M059J (cell line): Measurements from ENCODE around the gene CD248. TPM values are rescaled to one million over a fixed set of nuclear protein-coding genes. Genes with fewer than 3 reads are reported as not detected.
"Not testable (repeated sequence)": the region's sequence is repeated elsewhere in the genome, so short reads cannot be mapped to it uniquely, and the experiment has no call there.

ENCODE experiments used
- DNase-seq: peaks from one replicate; pipeline ENCODE4 v3.0.0-alpha.2; 2012; ENCODE audit warnings: low read depth
- total RNA-seq: library from RNA; depleted of rRNA; stranded (reverse); fragments of >200 nt; shearing (Covaris generic); gene quantifications from 2 replicates; pipeline ENCODE4 v1.2.3, GENCODE V29; 2014

The CD248 gene
- total RNA-seq, 1 experiment from 2014 or later = not detected

DNA sequence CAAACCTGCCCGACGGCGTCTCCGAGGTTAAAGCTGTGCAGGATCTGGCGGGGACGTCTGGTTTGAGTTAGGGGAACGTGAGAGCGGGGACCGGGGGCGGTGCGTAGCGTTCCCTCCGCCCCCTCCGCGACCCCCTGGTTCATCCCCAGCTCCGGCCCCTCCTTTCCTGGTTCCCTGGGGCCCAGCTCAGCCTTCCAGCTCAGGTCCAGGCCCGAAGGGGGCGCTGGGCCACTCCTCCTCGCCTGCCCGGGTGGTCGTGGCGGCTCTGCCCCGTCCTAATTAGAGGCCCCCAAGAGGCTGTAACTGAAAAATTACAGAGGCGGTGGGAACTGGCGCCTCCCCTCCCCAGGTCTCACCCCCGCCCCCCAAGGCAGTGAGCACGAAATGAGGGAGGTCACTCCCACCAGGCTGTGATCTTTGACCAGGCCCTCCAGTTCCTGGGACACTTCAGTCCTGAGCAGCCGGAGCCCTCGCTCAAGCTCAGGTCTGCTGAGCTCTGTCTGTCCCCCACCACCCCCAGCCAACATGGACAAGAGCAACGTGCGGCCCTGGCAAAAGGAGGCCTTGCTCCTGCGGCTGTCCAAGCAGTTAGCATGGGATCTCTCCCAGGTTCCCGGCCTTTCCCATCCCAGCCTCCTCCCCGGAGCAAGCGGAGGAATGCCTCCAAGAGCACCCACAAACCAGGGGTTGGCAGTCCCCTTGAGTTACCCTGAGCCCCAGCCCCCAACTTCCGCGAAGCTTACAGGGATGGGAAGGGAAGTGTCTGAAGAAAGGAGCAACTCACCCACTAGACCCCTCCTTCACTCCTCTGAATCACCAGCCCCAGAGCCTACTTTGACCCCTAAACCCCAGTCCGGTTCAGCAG, 3.3 kb downstream of the CD248 start:
- DNase-seq = no peak

DNA sequence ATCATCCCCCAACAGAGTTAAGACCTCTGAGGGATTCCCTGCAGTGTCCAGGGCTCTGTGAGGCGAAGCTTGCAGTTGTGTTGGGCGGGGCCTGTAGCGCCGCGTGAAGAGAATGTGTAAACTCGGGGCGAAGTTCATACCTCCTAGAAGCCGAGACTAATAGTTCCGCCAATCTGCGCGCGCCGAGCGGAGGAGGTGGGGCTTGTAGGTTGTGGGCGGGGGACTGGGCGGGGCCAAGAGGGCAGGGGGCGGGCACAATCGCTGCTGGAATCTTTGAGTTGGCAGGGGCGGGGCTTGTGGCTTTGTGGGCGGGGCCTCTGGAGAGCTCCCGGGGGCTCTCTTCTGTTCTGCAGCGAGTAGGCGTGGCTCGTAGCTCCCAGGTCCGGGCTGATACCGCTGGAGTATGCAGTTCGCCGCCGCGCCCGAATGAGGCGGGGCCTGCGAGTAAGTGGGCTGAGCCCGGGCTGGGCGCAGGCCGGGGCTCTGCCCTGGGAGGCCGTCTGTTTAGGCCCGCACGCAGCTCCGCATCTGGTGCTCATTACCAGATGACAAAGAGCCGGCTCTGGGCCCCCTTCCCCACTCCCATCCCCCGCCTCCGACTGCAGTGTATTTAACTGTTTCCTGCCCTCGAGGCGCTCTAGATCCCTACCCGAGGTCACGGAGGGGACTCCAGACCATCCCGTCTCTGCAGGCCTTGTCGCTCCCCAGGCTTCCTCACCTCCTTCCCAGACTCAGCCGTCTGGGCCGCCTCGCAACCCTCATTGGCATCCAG, 4.1 kb downstream of the CD248 start:
- DNase-seq = peak; percentile 97

DNA sequence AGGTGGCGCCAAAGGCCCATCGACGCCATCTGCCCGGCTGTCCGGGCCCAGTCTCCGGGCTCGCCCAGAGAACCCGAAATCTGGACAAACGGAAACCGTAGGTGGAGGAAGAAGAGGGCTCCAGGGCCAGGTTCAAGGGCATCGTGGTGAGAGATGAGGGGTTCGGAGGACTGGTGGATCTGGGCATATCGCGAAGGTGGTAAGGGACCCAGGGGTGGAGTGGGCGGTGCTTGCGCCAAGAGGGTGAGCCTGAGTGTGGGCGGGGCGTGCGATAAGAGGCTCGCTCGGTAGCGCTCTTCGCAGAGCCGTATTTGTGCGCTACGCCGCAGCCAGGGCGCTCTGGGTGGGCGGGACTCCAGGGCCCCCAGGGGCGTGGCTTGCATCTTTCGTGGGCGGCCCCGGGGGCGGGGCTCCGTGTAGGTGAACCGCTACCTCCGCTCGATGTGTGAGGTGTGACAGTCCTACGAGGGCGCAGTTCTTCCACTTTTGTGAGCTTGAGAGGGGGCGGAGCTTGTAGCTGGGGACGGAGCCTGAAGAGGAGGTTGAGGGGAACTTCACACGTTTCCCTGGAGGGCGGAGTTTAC, 4.8 kb downstream of the CD248 start:
- peak; percentile 93 for DNase-seq

DNA sequence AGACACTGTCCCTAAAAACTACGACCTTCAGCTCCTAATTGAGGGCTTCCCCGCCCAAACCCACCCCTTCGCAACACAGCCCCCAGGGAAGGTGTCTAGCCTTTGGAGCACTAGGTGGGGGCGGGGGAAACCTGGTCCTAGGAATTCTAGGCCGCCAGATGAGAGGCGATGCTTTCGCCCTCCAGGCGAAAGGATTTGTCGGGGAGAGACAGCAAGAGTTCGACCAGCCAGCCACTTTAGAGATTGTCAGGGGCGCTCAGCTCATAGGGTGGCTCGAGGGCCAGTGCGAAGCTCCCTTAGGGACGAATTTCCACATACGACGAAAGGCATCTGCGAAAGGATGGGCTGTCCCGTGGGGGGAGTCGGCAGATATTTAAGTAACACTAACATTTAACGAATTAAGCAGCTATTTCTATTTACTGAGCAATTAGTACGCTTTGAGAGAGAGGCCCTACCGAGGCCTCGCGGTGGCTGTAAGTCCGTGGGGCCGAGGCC, 5.3 kb downstream of the CD248 start:
- no peak for DNase-seq

DNA sequence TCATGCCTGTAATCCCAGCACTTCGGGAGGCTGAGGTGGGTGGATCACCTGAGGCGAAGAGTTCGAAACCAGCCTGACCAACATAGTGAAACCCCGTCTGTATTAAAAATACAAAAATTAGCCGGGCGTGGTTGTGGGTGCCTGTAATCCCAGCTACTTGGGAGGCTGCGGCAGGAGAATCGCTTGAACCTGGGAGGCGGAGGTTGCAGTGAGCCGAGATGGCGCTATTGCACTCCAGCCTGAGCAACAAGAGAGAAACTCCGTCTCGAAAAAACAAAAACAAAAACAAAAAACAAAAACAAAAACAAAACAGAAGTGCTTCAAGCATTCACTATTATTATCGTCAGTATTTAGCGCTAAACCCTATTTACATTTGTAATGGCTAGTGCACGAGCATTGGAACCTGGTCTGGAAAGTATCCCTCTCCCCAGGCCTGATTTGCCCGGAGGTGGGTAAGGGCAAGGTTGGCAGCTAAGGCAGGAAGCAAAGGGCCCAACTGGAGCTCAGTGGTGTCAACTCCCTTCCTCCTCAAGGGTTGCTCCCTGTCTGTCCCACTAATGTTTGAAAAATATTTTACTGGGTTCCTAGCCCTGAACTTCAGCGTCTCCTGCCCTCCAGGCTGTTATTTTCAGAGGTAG, 5.9 kb downstream of the CD248 start:
- not testable (repeated sequence) for DNase-seq

DNA sequence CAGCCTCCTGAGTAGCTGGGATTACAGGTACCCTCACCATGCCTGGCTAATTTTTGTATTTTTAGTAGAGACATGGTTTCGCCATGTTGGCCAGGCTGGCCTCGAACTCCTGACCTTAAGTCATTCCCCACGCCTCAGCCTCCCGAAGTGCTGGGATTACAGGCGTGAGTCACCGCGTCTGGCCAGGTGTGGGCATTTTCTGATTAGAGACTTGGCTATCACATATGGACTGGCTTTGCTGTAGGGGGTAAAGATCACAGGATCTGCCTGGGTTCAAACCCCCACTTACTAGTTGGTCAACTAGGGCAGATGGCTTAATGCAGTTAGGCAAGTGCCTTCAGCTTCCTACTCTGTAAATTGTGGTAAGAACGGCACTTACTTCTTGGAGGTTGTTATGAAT, 6.5 kb downstream of the CD248 start:
- no peak for DNase-seq

DNA sequence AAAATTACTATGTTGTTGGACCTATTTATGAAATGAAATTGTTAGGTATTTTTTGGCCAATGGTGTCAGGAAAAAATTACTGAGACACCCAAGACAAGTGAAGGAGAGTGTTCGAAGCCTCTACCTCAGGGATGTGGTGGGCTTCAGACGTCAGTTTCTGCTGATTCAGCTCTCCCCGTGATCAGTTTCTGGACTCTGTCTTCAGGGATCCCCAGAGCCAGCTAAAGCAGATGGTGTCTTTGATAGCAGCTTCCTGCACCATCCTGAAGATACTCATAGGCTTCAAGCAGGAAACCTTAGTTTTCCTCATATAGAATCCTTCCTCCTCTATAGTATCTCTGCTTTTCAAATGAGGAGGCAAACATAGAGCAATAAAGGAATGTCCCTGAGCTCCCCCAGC, 7.4 kb downstream of the CD248 start:
- no peak for DNase-seq

DNA sequence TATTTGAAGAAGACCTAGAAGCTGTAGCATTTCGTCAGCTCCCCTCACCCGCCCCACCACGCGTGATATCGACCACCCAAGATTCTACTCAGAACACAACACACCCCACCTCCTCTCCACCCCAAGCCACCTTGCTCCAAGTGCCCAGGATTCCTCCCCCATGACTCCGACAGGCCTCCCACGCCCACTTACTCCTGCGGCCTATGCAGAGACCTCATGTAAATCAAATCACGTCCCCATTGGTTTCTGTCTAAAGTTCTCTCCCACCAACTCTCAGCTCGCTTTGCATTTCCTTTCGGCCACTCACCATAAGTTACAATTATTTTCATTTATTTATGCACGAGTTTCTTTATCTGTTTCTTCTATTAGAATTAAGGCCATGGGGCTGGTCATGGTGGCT, 14.2 kb downstream of the CD248 start:
- no peak for DNase-seq

DNA sequence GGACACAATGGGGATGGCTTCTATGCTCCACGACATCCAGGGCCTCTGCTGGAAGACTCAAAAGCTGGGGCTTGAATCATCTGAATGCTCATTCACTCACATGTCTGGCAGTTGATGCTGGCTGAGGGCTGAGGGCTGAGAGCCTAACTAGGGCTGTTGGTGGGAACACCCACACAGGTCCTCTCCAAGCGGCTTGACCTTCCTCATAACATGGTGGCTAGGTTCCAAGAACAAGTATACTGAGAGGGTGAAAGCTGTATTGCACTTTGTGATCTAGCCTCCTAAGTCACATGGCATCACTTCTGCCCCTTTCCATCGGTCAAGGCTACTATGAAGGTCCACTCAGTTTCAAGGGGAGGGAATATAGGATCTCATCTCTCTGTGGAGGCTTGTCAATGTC, 17.7 kb downstream of the CD248 start:
- DNase-seq = no peak

DNA sequence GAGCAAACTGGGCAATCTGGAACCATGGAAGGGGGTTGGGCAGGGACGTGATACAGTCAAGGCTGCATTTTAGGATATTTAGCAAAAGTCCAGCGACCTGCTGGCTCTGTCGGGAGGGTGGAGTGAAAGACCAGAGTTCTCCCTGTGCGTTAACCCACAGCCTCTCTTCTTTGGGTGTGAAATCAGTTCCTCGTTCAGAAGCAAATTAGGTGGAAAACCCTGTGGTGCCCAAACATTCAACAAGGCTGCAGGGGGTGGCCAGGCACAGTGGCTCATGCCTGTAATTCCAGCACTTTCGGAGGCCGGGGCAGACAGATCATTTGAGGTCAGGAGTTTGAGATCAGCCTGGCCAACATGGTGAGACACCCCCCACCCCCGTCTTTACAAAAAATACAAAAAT, 19.2 kb downstream of the CD248 start:
- no peak for DNase-seq

DNA sequence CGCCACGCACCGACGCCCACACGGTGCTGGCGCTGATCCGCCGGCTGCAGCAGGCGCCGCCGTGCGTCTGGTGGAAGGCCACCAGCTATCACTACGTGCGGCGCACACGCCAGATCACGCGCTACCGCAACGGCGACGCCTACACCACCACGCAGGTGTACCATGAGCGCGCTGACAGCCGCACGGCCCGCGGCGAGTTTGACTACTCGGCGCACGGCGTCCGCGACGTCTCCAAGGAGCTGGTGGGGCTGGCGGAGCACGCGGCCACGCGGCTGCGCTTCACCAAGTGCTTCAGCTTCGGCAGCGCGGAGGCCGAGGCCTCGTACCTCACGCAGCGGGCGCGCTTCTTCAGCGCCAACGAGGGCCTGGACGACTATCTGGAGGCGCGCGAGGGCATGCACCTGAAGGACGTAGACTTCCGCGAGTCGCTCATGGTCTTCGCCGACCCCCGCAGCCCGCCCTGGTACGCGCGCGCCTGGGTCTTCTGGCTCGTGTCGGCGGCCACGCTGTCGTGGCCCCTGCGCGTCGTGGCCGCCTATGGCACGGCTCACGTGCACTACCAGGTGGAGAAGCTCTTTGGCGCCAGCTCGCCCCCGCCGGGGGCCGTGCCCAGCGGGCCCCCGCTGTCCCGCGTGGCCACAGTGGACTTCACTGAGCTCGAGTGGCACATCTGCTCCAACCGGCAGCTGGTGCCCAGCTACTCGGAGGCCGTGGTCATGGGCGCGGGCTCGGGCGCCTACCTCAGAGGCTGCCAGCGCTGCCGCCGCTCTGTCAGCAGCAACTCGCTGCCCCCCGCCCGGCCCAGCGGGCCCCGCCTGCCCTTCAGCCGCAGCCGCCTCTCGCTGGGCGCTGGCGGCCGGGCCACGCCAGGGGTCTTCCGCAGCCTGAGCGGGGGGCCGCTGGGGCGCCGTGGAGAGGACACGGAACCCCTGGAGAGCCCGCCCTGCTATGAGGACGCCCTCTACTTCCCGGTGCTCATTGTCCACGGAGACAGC, 21.9 kb downstream of the CD248 start:
- DNase-seq = no peak

DNA sequence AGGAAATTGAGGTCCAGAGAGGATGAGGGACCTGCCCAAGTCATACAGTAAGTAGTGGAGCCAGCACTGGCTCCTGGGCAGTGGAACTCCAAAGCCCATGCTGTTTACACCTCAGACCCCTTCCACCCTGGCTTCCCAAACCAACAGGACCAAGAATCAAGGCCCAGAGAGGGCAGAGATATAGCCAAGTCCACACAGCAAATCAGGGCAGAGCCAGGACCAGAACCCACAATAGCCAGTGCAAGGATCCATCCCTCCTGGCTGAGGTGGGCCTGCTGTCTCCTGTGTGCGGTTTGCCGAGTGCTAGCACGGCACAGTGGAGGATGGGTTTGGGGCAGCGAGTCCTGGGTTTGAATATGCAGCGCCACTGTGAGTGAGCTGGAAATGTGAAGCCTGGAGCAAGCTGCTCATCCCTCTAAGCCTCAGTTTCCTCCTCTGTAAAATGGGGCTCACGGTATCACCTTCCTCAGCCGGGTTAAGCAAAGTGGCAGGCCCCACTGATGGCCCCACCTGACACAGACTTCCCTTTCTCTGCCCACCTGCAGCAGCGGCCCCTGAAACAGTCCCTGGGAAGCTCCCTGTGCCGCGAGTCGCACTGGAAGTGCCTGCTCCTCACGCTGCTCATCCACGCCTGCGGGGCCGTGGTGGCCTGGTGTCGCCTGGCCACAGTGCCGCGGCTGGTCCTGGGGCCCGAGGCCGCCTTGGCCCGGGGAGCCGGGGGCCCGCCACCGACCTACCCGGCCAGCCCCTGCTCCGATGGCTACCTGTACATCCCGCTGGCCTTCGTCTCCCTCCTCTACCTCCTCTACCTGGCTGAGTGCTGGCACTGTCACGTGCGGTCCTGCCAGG, 22.8 kb downstream of the CD248 start:
- no peak for DNase-seq

DNA sequence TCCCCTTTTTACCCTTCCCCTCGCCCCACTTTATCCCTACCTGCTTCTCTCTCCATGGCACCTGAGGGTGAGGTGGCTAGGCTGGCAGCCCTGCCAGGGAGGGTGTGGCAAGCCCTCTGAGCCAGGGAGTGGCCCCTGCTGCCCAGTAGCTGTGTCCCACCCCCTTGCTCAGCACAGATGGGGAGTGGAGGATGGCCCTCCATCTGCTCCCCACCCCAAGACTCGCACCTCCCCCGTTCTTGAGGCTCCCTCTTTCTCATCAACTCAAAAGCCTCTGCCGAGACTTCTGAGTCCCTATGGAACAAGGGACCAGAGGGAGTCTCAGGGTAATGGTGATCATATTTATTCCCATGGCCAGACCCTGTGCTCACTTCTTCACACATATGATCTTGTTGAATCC, 23.5 kb downstream of the CD248 start:
- no peak for DNase-seq

DNA sequence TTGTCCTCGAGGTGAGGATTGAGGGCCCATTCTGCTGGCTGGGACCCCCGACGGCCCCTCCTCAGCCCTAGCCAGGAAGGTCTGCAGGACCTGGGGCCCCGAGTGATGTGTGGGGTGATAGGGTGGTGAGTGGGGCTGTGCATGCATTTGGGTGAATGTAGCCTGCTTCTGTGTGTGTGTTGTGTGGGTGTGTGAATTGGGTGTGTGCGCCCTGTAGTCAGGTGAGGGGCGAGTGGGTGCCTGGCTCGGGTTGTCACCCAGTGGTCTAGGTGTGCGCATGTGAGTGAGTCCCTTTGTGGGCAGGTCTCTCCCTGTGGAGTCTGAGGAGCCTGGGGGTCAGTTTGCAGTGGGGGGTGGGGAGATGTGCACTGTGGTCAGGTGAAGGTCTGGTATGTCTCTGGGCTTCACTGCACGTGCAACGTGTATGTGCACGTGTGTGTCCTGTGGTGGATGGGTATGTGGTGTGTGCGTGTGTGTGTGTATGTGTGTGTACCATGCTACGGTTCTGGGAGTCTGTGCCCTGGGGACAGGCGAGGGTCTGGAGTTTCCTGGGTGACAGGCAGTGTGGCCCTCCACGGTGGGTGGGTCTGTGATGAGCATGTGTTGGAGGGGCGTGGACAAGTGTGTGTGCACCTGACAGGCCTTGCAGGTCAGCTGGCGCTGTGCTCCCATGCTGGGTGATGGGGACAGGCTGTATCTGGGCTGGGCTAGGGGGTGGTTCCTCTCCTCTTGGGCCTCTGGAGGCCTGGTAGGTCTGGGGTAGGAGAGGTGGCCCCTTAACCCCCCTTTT, 24.1 kb downstream of the CD248 start:
- no peak for DNase-seq

DNA sequence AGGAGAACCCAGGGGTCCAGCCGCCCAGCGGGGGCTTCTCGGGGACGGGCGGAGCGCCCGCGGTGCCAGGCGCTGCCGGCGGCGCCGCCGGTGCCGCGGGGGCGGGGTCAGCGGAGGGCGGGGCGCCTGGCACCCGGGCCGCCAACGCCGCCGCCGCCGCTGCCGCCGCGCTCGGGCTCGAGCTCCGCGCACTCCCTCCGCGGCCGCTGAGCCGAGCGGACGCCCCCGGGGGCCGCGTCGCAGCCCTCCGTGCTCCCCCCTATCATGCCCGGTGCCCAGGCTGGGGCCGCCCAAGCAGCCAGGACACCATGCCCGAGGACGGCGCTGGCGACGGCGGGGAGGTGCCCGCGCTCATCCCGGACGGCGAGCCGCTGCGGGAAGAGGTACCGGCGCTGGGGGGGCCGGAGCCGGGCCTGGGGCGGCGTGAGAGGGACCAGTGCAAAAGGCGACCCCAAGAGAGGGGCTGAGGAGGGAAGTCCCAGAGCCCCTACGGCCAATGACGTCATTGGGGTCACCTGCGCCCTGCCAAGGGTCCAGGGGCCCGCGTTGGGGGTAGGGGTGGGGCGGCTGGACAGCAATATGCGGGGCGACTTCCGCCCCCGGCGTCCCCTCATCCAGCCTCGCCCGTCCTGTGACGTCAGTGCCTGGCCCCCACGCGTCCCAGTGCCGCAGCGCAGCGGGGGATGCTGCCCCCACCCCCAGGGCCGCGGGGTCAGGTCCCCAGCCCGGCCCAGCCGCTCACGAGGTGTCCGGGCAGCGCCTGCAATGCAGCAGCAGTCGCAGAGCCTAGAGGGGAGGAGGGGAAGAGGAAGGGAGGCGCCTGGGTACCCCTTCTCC, 24.9 kb downstream of the CD248 start, which contains the start of gene TMEM151A:
Gene TMEM151A (plus strand): TSS at position 189 of the 837 bp plus-strand sequence. CDS start 120 bp downstream, at position 309.
- no peak for DNase-seq

DNA sequence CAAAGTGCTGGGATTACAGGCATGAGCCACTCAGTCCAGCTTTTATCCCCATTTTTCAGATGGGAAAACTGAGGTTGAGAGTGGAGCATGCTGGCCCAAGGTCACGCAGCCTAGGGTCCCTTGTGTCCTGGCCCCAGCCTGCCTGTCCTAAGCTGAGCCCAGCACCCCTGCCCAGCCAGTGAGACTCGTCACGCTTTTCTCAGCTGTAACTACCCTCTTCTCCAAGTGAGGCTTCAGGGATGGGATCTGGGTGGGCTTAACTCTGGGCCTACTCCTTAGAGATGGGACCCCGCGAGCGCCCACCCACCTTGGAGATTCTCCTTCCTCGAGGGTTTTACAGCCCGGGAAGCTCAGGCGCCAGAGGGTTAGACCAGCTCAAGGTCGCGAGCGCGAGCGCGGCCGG, 25.5 kb downstream of the CD248 start:
- DNase-seq = no peak

DNA sequence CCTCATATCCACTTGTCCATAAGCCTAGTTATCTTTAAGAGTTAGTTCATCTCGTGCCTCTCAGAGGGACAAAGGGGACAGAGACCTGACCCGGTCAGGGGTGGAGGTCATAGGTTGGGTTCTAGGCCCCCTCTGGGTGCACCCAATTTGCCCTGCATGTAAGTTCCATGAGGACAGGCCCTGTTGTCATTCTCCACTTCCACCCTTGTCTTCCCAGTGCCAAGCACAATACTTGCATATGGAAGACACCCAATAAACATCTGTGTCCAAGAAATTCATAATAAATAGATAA, 26.6 kb downstream of the CD248 start:
- DNase-seq = no peak
